Ascending aorta (tissue), 2 donors: ENCODE data around the gene SLC6A7. TPM values are rescaled to one million over a fixed set of nuclear protein-coding genes. Genes with fewer than 3 reads are reported as not detected.

Experiments used
- DNase-seq, 2 donors: peaks; one replicate each; pipeline ENCODE4 v3.0.0-alpha.2; 2019; ENCODE audit warnings: low spot score in 2 of 2
- H3K27ac ChIP-seq, 2 donors: fragments of 200-600 bp; sonication (generic); one replicate each; pipeline ENCODE4 v1.5.1; 2016 to 2017; ENCODE audit warnings: mild to moderate bottlenecking in 1 of 2
- H3K27me3 ChIP-seq: fragments of 200-600 bp; sonication (generic); one replicate; pipeline ENCODE4 v1.5.1; 2017
- H3K36me3 ChIP-seq, 2 donors: fragments of 200-600 bp; sonication (generic); one replicate each; pipeline ENCODE4 v1.5.1; 2016
- H3K4me1 ChIP-seq, 2 donors: fragments of 200-600 bp; sonication (generic); one replicate each; pipeline ENCODE4 v1.5.1; 2016 to 2017; ENCODE audit warnings: mild to moderate bottlenecking in 1 of 2
- H3K4me3 ChIP-seq, 2 donors: fragments of 200-600 bp; sonication (generic); one replicate each; pipeline ENCODE4 v1.5.1; 2016 to 2017; ENCODE audit warnings: mild to moderate bottlenecking in 1 of 2
- H3K9me3 ChIP-seq, 2 donors: fragments of 200-600 bp; sonication (generic); one replicate each; pipeline ENCODE4 v1.5.1; 2016
- CTCF ChIP-seq, 3 experiments: fragments of 200-600 bp in 2 of 3; fragments of 450-650 bp in 1 of 3; sonication (generic) in 2 of 3; IDR thresholded peaks; one replicate each; pipeline ENCODE4 v1.5.1; 2016 to 2019; ENCODE audit warnings: antibody characterized with exemption in 3 of 3, mild to moderate bottlenecking in 1 of 3, moderate library complexity in 1 of 3
- intact Hi-C: fragments of 100-400 bp; cut with DNase I; formaldehyde crosslinking; loops from one replicate; pipeline ENCODE4 v1.15.1; 2023
- total RNA-seq: library from RNA; depleted of rRNA; stranded (reverse); fragments of >200 nt; gene quantifications from one replicate; pipeline ENCODE4 v1.1.0, GENCODE V29; 2016

SLC6A7 gene
- total RNA-seq, 1 donor from 2014 or later: not detected

GRCh38 chr5:150206098-150206778 is 16.4 kb downstream of the SLC6A7 start:
- no peaks in the 10 kb centered on the region for H3K4me1 ChIP-seq

GRCh38 chr5:150206779-150207115 is 16.9 kb downstream of the SLC6A7 start:
- intact Hi-C loops: no loop called here
- no peaks in the 10 kb centered on the region for H3K27me3 ChIP-seq

More at GRCh38 chr5:150206098-150206778, 16.4 kb downstream of the SLC6A7 start:
- no peak overlapping the region for H3K4me3 ChIP-seq
- no peaks in the 10 kb centered on the region for H3K36me3 ChIP-seq
- no peak overlapping the region for H3K27ac ChIP-seq
- H3K9me3 ChIP-seq: no peaks in the 10 kb centered on the region
- no peak for TF ChIP-seq CTCF (IDR thresholded peaks at IDR 0.05)
- no peaks in the 10 kb centered on the region for H3K27me3 ChIP-seq
- intact Hi-C loops: no loop called here
- DNase-seq: no peak

GRCh38 chr5:150208187-150209098 is 18.6 kb downstream of the SLC6A7 start:
- no peaks in the 10 kb centered on the region for H3K36me3 ChIP-seq
- no peak overlapping the region for H3K4me3 ChIP-seq
- intact Hi-C loops: no loop called here
- no peaks in the 10 kb centered on the region for H3K27me3 ChIP-seq
- DNase-seq: no peak
- no peaks in the 10 kb centered on the region for H3K4me1 ChIP-seq
- TF ChIP-seq CTCF (IDR thresholded peaks at IDR 0.05): no peak
- H3K9me3 ChIP-seq: no peaks in the 10 kb centered on the region
- H3K27ac ChIP-seq: no peak overlapping the region

More at GRCh38 chr5:150206779-150207115, 16.9 kb downstream of the SLC6A7 start:
- no peak overlapping the region for H3K4me3 ChIP-seq
- no peak for DNase-seq
- H3K9me3 ChIP-seq: no peaks in the 10 kb centered on the region
- no peak for TF ChIP-seq CTCF (IDR thresholded peaks at IDR 0.05)
- H3K36me3 ChIP-seq: no peaks in the 10 kb centered on the region
- no peaks in the 10 kb centered on the region for H3K4me1 ChIP-seq
- H3K27ac ChIP-seq: no peak overlapping the region

GRCh38 chr5:150209099-150209635 is 19.3 kb downstream of the SLC6A7 start:
- Histone ChIP-seq H3K27me3 (no peaks in the 10 kb centered on the region), H3K36me3 (no peaks in the 10 kb centered on the region), H3K9me3 (no peaks in the 10 kb centered on the region), H3K4me1 (peaks cover 0 to 4% of the 10 kb centered on the region in 2 donors), H3K27ac (peak overlapping the region in 1 of 2 donors; percentile 40), H3K4me3 (peak overlapping the region in 1 of 2 donors; percentile 30)
- TF ChIP-seq CTCF (IDR thresholded peaks at IDR 0.05): no peak
- DNase-seq: peak; percentile 37 to 84
- intact Hi-C loops: no loop called here

- H3K36me3 ChIP-seq: no peaks in the 10 kb centered on the region
- TF ChIP-seq CTCF (IDR thresholded peaks at IDR 0.05): no peak
- intact Hi-C loops: loop anchor here (5.0 to 10.0 kb wide), 3 partner anchors 33 to 376 kb away; no protein-coding TSS in a partner anchor
- no peak for DNase-seq
- no peaks in the 10 kb centered on the region for H3K27me3 ChIP-seq
- no peak overlapping the region for H3K27ac ChIP-seq
- peaks cover 0 to 16% of the 10 kb centered on the region in 2 donors for H3K4me1 ChIP-seq
- H3K4me3 ChIP-seq: no peak overlapping the region
- no peaks in the 10 kb centered on the region for H3K9me3 ChIP-seq
Observed at GRCh38 chr5:150210644-150211043, 20.8 kb downstream of the SLC6A7 start.
